Measurements from ENCODE around the gene PDE4A. TPM values are rescaled to one million over a fixed set of nuclear protein-coding genes. Genes with fewer than 3 reads are reported as not detected.

The PDE4A gene
- total and polyA plus RNA-seq, 2 of the 13 experiments (the other 11 are each of a cell fraction or from before 2014, with no cell fraction given), result 1.1 to 4.1 TPM

GRCh38 chr19:10501971-10502523 lies 81.7 kb downstream of the PDE4A start (continued):
- TF ChIP-seq ATF4 (CRISPR knock-in tag; IDR thresholded peaks at IDR 0.05) (0 out of 4 replicates have a peak, but pooled peaks of 1 of the 2 experiments have one; percentile 19), ZNF331 (CRISPR knock-in tag; IDR thresholded peaks at IDR 0.05) (no peak), KMT2A (CRISPR knock-in tag; IDR thresholded peaks at IDR 0.05) (no peak), DDIT3 (CRISPR knock-in tag; IDR thresholded peaks at IDR 0.05) (no peak), BRCA1 (CRISPR knock-in tag; IDR thresholded peaks at IDR 0.05) (no peak), ZBTB14 (CRISPR knock-in tag; IDR thresholded peaks at IDR 0.05) (no peak), ZNF552 (CRISPR knock-in tag; IDR thresholded peaks at IDR 0.05; ENCODE audit: borderline replicate concordance) (no peak), ZNF30 (CRISPR knock-in tag; IDR thresholded peaks at IDR 0.05) (no peak), IKZF5 (CRISPR knock-in tag; IDR thresholded peaks at IDR 0.05) (peak; percentile 68; the same call in 1 of the 2 replicates), ZSCAN22 (CRISPR knock-in tag; IDR thresholded peaks at IDR 0.05) (no peak), CENPX (CRISPR knock-in tag; IDR thresholded peaks at IDR 0.05) (no peak), ZNF672 (CRISPR knock-in tag; IDR thresholded peaks at IDR 0.05) (no peak), ZNF367 (CRISPR knock-in tag; IDR thresholded peaks at IDR 0.05; ENCODE audit: borderline replicate concordance) (0 out of 2 replicates have a peak, but pooled peaks have one; percentile 9)
- TF ChIP-seq, protein P1, sequence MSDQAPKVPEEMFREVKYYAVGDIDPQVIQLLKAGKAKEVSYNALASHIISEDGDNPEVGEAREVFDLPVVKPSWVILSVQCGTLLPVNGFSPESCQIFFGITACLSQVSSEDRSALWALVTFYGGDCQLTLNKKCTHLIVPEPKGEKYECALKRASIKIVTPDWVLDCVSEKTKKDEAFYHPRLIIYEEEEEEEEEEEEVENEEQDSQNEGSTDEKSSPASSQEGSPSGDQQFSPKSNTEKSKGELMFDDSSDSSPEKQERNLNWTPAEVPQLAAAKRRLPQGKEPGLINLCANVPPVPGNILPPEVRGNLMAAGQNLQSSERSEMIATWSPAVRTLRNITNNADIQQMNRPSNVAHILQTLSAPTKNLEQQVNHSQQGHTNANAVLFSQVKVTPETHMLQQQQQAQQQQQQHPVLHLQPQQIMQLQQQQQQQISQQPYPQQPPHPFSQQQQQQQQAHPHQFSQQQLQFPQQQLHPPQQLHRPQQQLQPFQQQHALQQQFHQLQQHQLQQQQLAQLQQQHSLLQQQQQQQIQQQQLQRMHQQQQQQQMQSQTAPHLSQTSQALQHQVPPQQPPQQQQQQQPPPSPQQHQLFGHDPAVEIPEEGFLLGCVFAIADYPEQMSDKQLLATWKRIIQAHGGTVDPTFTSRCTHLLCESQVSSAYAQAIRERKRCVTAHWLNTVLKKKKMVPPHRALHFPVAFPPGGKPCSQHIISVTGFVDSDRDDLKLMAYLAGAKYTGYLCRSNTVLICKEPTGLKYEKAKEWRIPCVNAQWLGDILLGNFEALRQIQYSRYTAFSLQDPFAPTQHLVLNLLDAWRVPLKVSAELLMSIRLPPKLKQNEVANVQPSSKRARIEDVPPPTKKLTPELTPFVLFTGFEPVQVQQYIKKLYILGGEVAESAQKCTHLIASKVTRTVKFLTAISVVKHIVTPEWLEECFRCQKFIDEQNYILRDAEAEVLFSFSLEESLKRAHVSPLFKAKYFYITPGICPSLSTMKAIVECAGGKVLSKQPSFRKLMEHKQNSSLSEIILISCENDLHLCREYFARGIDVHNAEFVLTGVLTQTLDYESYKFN (CRISPR knock-in tag; conservative IDR thresholded peaks at IDR 0.05), result no peak
- TF ChIP-seq, protein P2, sequence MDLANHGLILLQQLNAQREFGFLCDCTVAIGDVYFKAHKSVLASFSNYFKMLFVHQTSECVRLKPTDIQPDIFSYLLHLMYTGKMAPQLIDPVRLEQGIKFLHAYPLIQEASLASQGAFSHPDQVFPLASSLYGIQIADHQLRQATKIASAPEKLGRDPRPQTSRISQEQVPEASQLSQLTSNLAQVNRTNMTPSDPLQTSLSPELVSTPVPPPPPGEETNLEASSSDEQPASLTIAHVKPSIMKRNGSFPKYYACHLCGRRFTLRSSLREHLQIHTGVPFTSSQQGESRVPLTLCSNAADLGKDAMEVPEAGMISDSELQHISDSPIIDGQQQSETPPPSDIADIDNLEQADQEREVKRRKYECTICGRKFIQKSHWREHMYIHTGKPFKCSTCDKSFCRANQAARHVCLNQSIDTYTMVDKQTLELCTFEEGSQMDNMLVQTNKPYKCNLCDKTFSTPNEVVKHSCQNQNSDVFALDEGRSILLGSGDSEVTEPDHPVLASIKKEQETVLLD (CRISPR knock-in tag; IDR thresholded peaks at IDR 0.05; ENCODE audit: low read depth), result no peak
- TF ChIP-seq, protein P3, sequence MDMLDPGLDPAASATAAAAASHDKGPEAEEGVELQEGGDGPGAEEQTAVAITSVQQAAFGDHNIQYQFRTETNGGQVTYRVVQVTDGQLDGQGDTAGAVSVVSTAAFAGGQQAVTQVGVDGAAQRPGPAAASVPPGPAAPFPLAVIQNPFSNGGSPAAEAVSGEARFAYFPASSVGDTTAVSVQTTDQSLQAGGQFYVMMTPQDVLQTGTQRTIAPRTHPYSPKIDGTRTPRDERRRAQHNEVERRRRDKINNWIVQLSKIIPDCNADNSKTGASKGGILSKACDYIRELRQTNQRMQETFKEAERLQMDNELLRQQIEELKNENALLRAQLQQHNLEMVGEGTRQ (IDR thresholded peaks at IDR 0.05; ENCODE audit: low read depth, low read length), result no peak
- TF ChIP-seq, protein P3 (CRISPR knock-in tag; IDR thresholded peaks at IDR 0.05; ENCODE audit: borderline replicate concordance), result no peak
